Measurements from ENCODE around the gene FRMD5. TPM values are rescaled to one million over a fixed set of nuclear protein-coding genes. Genes with fewer than 3 reads are reported as not detected.

FRMD5 gene
- polyA plus RNA-seq, 3 donors, result not detected

GRCh38 chr15:43919540-43920253 lies 275.4 kb downstream of the FRMD5 start:
- 93% methylated on average over 3 of the region's 5 CpGs for WGBS (ENCODE audit: insufficient coverage)
- Mint-ChIP-seq H3K27me3 (ENCODE audit: low read depth in 3 of 3) (peaks cover 8 to 14% (median 9%) of the 10 kb centered on the region in 3 donors), H3K9me3 (no peaks in the 10 kb centered on the region), H3K27ac (no peak overlapping the region), H3K4me1 (no peaks in the 10 kb centered on the region), H3K4me3 (no peak overlapping the region), H3K36me3 (no peaks in the 10 kb centered on the region)
- intact Hi-C loops (cut with micrococcal nuclease), result no loop called here
- no peaks in the 10 kb centered on the region for H3K79me2 ChIP-seq (ENCODE audit: insufficient read depth, low read length)
- no peaks in the 10 kb centered on the region for H4K20me1 ChIP-seq (ENCODE audit: insufficient read depth, low read length)
- H3K9ac ChIP-seq (ENCODE audit: insufficient read depth, low read length, poor library complexity, severe bottlenecking), result no peak overlapping the region
- no peak for DNase-seq
- H3K9me3 ChIP-seq (replicated peaks in 1 of 2; ENCODE audit: control insufficient read depth in 1 of 2, insufficient read depth in 1 of 2, low read length in 2 of 2), result no peaks in the 10 kb centered on the region
- no peaks in the 10 kb centered on the region for H3K27me3 ChIP-seq (ENCODE audit: control insufficient read depth in 2 of 2, insufficient read depth in 2 of 2, low read length in 2 of 2)
- H3K36me3 ChIP-seq (replicated peaks in 1 of 2; ENCODE audit: control insufficient read depth in 1 of 2, insufficient read depth in 2 of 2, low read length in 2 of 2), result no peaks in the 10 kb centered on the region
- H2AFZ ChIP-seq (ENCODE audit: insufficient read depth, low read depth, low read length, poor library complexity, severe bottlenecking), result no peak overlapping the region
- H3K4me3 ChIP-seq (replicated peaks in 1 of 3; ENCODE audit: low read depth in 2 of 3, low read length in 3 of 3), result no peak overlapping the region
- TF ChIP-seq, protein P1, sequence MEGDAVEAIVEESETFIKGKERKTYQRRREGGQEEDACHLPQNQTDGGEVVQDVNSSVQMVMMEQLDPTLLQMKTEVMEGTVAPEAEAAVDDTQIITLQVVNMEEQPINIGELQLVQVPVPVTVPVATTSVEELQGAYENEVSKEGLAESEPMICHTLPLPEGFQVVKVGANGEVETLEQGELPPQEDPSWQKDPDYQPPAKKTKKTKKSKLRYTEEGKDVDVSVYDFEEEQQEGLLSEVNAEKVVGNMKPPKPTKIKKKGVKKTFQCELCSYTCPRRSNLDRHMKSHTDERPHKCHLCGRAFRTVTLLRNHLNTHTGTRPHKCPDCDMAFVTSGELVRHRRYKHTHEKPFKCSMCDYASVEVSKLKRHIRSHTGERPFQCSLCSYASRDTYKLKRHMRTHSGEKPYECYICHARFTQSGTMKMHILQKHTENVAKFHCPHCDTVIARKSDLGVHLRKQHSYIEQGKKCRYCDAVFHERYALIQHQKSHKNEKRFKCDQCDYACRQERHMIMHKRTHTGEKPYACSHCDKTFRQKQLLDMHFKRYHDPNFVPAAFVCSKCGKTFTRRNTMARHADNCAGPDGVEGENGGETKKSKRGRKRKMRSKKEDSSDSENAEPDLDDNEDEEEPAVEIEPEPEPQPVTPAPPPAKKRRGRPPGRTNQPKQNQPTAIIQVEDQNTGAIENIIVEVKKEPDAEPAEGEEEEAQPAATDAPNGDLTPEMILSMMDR (IDR thresholded peaks at IDR 0.05), result no peak
- no peak overlapping the region for H3K4me2 ChIP-seq (replicated peaks; ENCODE audit: extremely low read depth, low read length, poor library complexity, severe bottlenecking)
- no peak overlapping the region for H3K27ac ChIP-seq (ENCODE audit: low read depth in 1 of 2, low read length in 2 of 2)
- H3K4me1 ChIP-seq (ENCODE audit: control insufficient read depth in 1 of 2, insufficient read depth in 2 of 2, low read length in 2 of 2), result no peaks in the 10 kb centered on the region

GRCh38 chr15:43918717-43919116 lies 276.4 kb downstream of the FRMD5 start:
- Histone ChIP-seq H3K4me2 (replicated peaks; ENCODE audit: extremely low read depth, low read length, poor library complexity, severe bottlenecking) (no peak overlapping the region), H3K79me2 (ENCODE audit: insufficient read depth, low read length) (no peaks in the 10 kb centered on the region), H3K9me3 (replicated peaks in 1 of 2; ENCODE audit: control insufficient read depth in 1 of 2, insufficient read depth in 1 of 2, low read length in 2 of 2) (no peaks in the 10 kb centered on the region), H3K27me3 (ENCODE audit: control insufficient read depth in 2 of 2, insufficient read depth in 2 of 2, low read length in 2 of 2) (no peaks in the 10 kb centered on the region), H3K4me3 (replicated peaks in 1 of 3; ENCODE audit: low read depth in 2 of 3, low read length in 3 of 3) (no peak overlapping the region), H3K9ac (ENCODE audit: insufficient read depth, low read length, poor library complexity, severe bottlenecking) (no peak overlapping the region), H4K20me1 (ENCODE audit: insufficient read depth, low read length) (no peaks in the 10 kb centered on the region), H3K36me3 (replicated peaks in 1 of 2; ENCODE audit: control insufficient read depth in 1 of 2, insufficient read depth in 2 of 2, low read length in 2 of 2) (no peaks in the 10 kb centered on the region), H2AFZ (ENCODE audit: insufficient read depth, low read depth, low read length, poor library complexity, severe bottlenecking) (no peak overlapping the region), H3K27ac (ENCODE audit: low read depth in 1 of 2, low read length in 2 of 2) (no peak overlapping the region), H3K4me1 (ENCODE audit: control insufficient read depth in 1 of 2, insufficient read depth in 2 of 2, low read length in 2 of 2) (no peaks in the 10 kb centered on the region)
- TF ChIP-seq, protein P1 (IDR thresholded peaks at IDR 0.05), result no peak
- Mint-ChIP-seq H3K36me3 (no peaks in the 10 kb centered on the region), H3K27me3 (ENCODE audit: low read depth in 3 of 3) (peaks cover 8 to 17% (median 9%) of the 10 kb centered on the region in 3 donors), H3K4me1 (no peaks in the 10 kb centered on the region), H3K4me3 (no peak overlapping the region), H3K27ac (no peak overlapping the region), H3K9me3 (no peaks in the 10 kb centered on the region)
- intact Hi-C loops (cut with micrococcal nuclease), result no loop called here
- DNase-seq, result no peak
- 98% methylated on average over 5 of the region's 6 CpGs for WGBS (ENCODE audit: insufficient coverage)
